GM23338 (cell line): ENCODE data around the gene PTPRE.

Source experiments
- CREB1 ChIP-seq: fragments of 250-450 bp; sonication (Bioruptor Pico); IDR thresholded peaks from 2 replicates; pipeline ENCODE4 v1.5.0; 2020; ENCODE audit warnings: low read depth, mild to moderate bottlenecking, moderate library complexity
- CTCF ChIP-seq, 2 experiments: fragments of 200-600 bp in 1 of 2; sonication (generic) in 1 of 2; conservative IDR thresholded peaks; 2 replicates each; pipeline versions ENCODE4 v1.5.1 to v1.6.1; 2016 to 2017; ENCODE audit warnings: antibody characterized with exemption in 2 of 2, low read depth in 2 of 2, mild to moderate bottlenecking in 2 of 2, moderate library complexity in 1 of 2
- EZH2 ChIP-seq: fragments of 200-600 bp; sonication (generic); IDR thresholded peaks from one replicate; pipeline ENCODE4 v1.8.0; 2017; ENCODE audit warnings: antibody characterized with exemption, mild to moderate bottlenecking, low read depth; ENCODE audit not compliant: unreplicated experiment
- EZH2phosphoT487 ChIP-seq: fragments of 200-600 bp; sonication (generic); IDR thresholded peaks from one replicate; pipeline ENCODE4 v1.8.1; 2018; ENCODE audit warnings: antibody characterized with exemption; ENCODE audit not compliant: unreplicated experiment
- JUNB ChIP-seq: IDR thresholded peaks from one replicate; pipeline ENCODE4 v1.6.1; 2016; ENCODE audit warnings: antibody characterized with exemption; ENCODE audit not compliant: unreplicated experiment
- NANOG ChIP-seq: IDR thresholded peaks from 2 replicates; pipeline ENCODE4 v1.6.1; 2016; ENCODE audit warnings: antibody characterized with exemption, borderline replicate concordance
- POLR2AphosphoS5 ChIP-seq: IDR thresholded peaks from 2 replicates; pipeline ENCODE4 v1.6.1; 2016; ENCODE audit warnings: antibody characterized with exemption, low read depth
- REST ChIP-seq: IDR thresholded peaks from one replicate; pipeline ENCODE4 v1.6.1; 2018; ENCODE audit warnings: antibody characterized with exemption; ENCODE audit not compliant: unreplicated experiment
- STAT1 ChIP-seq: IDR thresholded peaks from one replicate; pipeline ENCODE4 v1.6.1; 2016; ENCODE audit warnings: antibody characterized with exemption; ENCODE audit not compliant: unreplicated experiment
- ZNF331 ChIP-seq: fragments of 250-450 bp; sonication (Bioruptor Pico); IDR thresholded peaks from 2 replicates; pipeline ENCODE4 v1.5.0; 2020; ENCODE audit warnings: low read depth, mild to moderate bottlenecking, moderate library complexity
- TF ChIP-seq, protein P1 (sequence below): IDR thresholded peaks from 2 replicates; pipeline ENCODE4 v1.6.1; 2016; ENCODE audit warnings: antibody characterized with exemption

DNA sequence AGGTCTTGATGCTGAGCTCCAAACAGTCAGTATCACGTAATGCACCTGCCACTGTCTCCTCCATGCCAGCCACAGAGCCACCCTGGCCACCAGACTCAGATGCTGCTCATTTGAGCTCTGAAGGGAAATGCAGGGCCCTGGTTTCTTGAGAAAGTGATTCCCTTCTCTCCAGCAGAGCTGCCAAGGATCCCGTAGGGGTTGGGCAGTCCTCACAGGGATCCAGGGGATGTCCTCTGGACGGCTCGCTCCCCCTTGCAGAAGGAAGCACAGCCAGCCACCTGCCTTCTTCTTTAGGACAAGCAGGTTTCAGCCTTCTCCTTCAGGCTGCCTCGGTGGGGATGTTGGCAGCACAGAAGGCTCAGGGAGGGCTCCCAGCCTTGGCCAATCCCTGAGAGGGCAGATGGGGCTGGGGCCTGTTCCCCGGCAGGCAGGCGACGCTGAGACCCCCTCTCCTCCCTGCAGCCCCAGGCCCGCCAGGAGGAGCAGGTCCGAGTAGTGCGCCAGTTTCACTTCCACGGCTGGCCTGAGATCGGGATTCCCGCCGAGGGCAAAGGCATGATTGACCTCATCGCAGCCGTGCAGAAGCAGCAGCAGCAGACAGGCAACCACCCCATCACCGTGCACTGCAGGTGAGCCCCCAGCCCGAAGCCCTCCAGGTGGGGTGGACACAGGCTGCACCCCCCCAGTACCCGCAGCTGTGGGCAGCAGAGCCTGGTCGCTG is 170.4 kb downstream of the PTPRE start:
- TF ChIP-seq CTCF (conservative IDR thresholded peaks at IDR 0.05; ENCODE audit: low read depth in 2 of 2) (no peak), CREB1 (CRISPR knock-in tag) (no peak), EZH2 (no peak), STAT1 (no peak), POLR2AphosphoS5 (no peak), EZH2phosphoT487 (no peak), NANOG (no peak), REST (no peak), ZNF331 (no peak), JUNB (no peak)
- TF ChIP-seq, protein P1, sequence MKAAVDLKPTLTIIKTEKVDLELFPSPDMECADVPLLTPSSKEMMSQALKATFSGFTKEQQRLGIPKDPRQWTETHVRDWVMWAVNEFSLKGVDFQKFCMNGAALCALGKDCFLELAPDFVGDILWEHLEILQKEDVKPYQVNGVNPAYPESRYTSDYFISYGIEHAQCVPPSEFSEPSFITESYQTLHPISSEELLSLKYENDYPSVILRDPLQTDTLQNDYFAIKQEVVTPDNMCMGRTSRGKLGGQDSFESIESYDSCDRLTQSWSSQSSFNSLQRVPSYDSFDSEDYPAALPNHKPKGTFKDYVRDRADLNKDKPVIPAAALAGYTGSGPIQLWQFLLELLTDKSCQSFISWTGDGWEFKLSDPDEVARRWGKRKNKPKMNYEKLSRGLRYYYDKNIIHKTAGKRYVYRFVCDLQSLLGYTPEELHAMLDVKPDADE = no peak
